ENCODE measurements around the gene TXK.

The TXK gene

GRCh38 chr4:48024522-48024921 lies 109.5 kb downstream of the TXK start:
- no peaks in the 10 kb centered on the region for H3K9me3 Mint-ChIP-seq
- H3K4me3 Mint-ChIP-seq, result no peak overlapping the region
- H3K27me3 Mint-ChIP-seq, result peaks cover 30 to 35% of the 10 kb centered on the region in 2 donors
- DNase-seq, result no peak
- ATAC-seq (replicated peaks), result no peak
- H3K4me1 Mint-ChIP-seq, result peaks cover 6 to 9% of the 10 kb centered on the region in 2 donors
- no peaks in the 10 kb centered on the region for H3K36me3 Mint-ChIP-seq
- no peak overlapping the region for H3K27ac Mint-ChIP-seq

GRCh38 chr4:48022192-48022799 lies 111.8 kb downstream of the TXK start:
- no peak for DNase-seq
- H3K4me1 Mint-ChIP-seq, result peaks cover 2 to 5% of the 10 kb centered on the region in 2 donors
- H3K27ac Mint-ChIP-seq, result no peak overlapping the region
- no peaks in the 10 kb centered on the region for H3K9me3 Mint-ChIP-seq
- H3K4me3 Mint-ChIP-seq, result no peak overlapping the region
- ATAC-seq (replicated peaks), result no peak
- peaks cover 34 to 43% of the 10 kb centered on the region in 2 donors for H3K27me3 Mint-ChIP-seq
- H3K36me3 Mint-ChIP-seq, result no peaks in the 10 kb centered on the region

GRCh38 chr4:48021100-48021499 lies 113.0 kb downstream of the TXK start:
- Mint-ChIP-seq H3K4me1 (peaks cover 3 to 13% of the 10 kb centered on the region in 2 donors), H3K4me3 (no peak overlapping the region), H3K9me3 (no peaks in the 10 kb centered on the region), H3K27me3 (peaks cover 35 to 46% of the 10 kb centered on the region in 2 donors), H3K36me3 (no peaks in the 10 kb centered on the region), H3K27ac (no peak overlapping the region)
- DNase-seq (no peak), ATAC-seq (replicated peaks) (no peak)

- Mint-ChIP-seq H3K4me3 (no peak overlapping the region), H3K36me3 (no peaks in the 10 kb centered on the region), H3K4me1 (peaks cover 3 to 19% of the 10 kb centered on the region in 2 donors), H3K9me3 (no peaks in the 10 kb centered on the region), H3K27ac (no peak overlapping the region), H3K27me3 (peaks cover 39 to 47% of the 10 kb centered on the region in 2 donors)
- no peak for ATAC-seq (replicated peaks)
- no peak for DNase-seq
Observed at GRCh38 chr4:48018112-48018511, 115.9 kb downstream of the TXK start.

- DNase-seq, result no peak
- Mint-ChIP-seq H3K27me3 (peaks cover 36 to 50% of the 10 kb centered on the region in 2 donors), H3K9me3 (no peaks in the 10 kb centered on the region), H3K4me3 (peak overlapping the region; percentile 81 to 89), H3K36me3 (no peaks in the 10 kb centered on the region), H3K4me1 (peaks cover 4 to 24% of the 10 kb centered on the region in 2 donors), H3K27ac (no peak overlapping the region)
- peak; percentile 45 to 56 for ATAC-seq (replicated peaks)
Observed at GRCh38 chr4:48017108-48017571, 116.9 kb downstream of the TXK start.

Data from stimulated activated naive B cell treated with anti-CD40 and anti-IgM and Interleukin-4, amounts not matched to agents 10 μg/mL and 1 μg/mL and 100 μg/mL, for 72 hours (primary cell).